ENCODE data around the gene CD1D.
"Not testable (repeated sequence)": the region's sequence is repeated elsewhere in the genome, so short reads cannot be mapped to it uniquely, and the experiment has no call there.

The CD1D gene

DNA sequence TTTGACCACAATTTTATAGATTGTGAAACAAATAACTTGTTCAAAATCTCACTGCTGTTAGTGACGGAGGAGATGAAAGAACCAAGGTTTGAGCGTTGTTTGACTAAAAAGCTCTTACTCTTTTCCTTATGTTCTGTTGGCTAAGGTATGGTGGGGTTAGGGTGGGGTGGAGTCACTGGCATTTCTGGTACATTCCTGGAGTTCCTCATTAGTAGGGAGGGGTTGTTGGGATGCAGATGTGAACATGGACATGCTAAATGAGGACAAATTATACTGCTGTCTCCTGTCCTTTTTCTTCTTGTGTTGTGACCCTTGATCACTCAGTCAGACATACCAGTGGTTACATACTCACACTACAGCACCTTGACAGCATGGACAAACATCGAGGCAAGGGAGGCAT lies 26.2 kb upstream of the CD1D start:
- no peak overlapping the region for H3K4me3 ChIP-seq (ENCODE audit: low read depth, low read length)
- no peak for TF ChIP-seq CTCF (IDR thresholded peaks at IDR 0.05; ENCODE audit: borderline replicate concordance, insufficient read depth, low read depth, low read length)

GRCh38 chr1:158155673-158156072 lies 25.0 kb upstream of the CD1D start:
- TF ChIP-seq CTCF (IDR thresholded peaks at IDR 0.05; ENCODE audit: borderline replicate concordance, insufficient read depth, low read depth, low read length) = no peak
- no peak overlapping the region for H3K4me3 ChIP-seq (ENCODE audit: low read depth, low read length)

DNA sequence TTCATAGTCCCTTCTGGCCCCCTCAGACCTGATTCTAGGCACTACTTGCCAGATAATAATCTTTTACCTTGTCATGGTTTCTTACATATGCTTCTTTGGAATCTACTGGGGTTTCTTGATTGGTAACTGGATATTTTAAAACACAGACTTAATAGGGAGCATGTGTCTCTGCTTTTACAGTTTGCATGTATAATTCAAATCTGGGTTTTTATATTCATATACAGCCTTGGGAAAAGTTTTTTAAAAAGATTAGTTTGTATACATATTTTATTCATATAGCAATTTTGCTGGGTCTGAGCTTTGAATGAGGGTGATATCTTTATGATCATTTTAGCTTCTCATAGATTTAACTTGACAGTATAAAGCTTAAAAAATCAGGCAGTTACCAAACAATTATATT lies 21.1 kb upstream of the CD1D start:
- TF ChIP-seq CTCF (IDR thresholded peaks at IDR 0.05; ENCODE audit: borderline replicate concordance, insufficient read depth, low read depth, low read length) = no peak
- no peak overlapping the region for H3K4me3 ChIP-seq (ENCODE audit: low read depth, low read length)

DNA sequence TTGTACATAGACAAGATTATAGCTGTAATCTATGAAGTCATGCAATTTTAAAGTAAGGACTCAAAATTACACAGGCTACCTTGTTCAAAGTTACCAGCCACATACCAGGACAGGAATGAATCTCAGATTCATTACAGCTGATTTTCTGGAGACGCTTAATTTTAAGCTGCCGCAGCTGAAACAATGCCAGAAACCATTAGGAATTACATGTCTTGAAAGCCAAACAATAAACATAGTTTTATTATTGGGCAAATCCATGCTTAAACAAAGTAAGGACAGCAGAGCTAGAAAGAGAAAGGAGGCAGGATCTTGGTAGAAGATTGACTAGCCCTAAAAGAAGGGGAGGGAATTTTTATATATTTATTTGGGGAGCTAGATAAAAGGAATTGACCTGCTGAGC lies 19.2 kb upstream of the CD1D start:
- no peak overlapping the region for H3K4me3 ChIP-seq (ENCODE audit: low read depth, low read length)
- no peak for TF ChIP-seq CTCF (IDR thresholded peaks at IDR 0.05; ENCODE audit: borderline replicate concordance, insufficient read depth, low read depth, low read length)

DNA sequence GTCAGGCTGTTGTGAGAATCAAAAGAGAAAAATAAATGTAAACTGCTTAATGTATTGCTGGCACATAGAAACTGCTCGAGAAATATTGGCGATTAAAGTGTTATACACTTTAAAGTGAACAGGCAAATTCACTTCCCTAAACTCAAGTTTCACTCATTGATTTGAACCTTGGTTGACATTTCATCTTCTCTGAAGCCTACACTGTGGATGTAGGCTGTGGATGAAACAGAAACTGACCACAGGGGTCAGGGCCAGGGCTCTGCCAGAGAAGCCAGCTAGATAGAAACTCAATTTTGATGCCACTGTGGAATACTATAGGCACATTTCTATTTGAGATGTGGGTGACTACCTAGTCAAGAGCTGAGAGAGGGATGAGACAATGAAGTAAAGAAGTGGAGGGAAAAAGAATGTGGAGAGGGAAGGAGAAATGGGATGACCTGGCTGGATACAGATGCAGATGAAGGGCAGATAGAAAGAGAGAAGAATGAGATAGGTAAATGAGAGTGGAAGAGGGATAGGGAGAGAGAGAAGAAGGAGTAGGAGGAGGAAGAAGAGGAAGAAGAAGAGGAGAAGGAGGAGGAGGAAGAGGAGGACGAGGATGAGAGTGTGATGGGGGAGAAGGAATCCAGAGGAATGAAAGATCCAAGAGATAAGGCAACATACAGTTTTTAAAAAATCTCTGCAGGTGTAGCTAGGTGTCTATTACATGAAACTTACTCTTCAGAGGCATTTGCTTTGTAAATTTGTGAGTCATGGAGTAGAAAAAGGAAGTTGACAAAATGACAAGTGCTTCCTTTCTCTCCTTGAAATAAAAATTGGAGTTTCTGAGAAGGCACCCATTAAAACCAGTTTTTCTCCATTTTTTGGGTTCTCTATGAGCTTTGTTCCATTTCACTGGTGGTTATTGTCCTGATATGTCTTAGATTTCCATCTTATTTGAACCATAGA lies 17.4 kb upstream of the CD1D start:
- H3K4me3 ChIP-seq (ENCODE audit: low read depth, low read length) = no peak overlapping the region
- no peak for TF ChIP-seq CTCF (IDR thresholded peaks at IDR 0.05; ENCODE audit: borderline replicate concordance, insufficient read depth, low read depth, low read length)

- no peak overlapping the region for H3K4me3 ChIP-seq (ENCODE audit: low read depth, low read length)
- TF ChIP-seq CTCF (IDR thresholded peaks at IDR 0.05; ENCODE audit: borderline replicate concordance, insufficient read depth, low read depth, low read length) = no peak
Measured at GRCh38 chr1:158169105-158169504, 11.6 kb upstream of the CD1D start.

- not testable (repeated sequence) for H3K4me3 ChIP-seq (ENCODE audit: low read depth, low read length)
Measured at GRCh38 chr1:158175915-158176314, 4.8 kb upstream of the CD1D start.

Data from GM12875 (cell line).